IgD-negative memory B cell (primary cell): ENCODE data around the gene XYLT1. TPM values are rescaled to one million over a fixed set of nuclear protein-coding genes. Genes with fewer than 3 reads are reported as not detected.

ENCODE experiments used
- H3K27ac Mint-ChIP-seq, 3 donors: one replicate each; pipeline ENCODE4 v1.8.0; 2020 to 2022; ENCODE audit warnings: mild to moderate bottlenecking in 3 of 3, mixed read lengths in 3 of 3, moderate library complexity in 1 of 3
- H3K27me3 Mint-ChIP-seq: one replicate; pipeline ENCODE4 v1.8.0; 2021; ENCODE audit warnings: mixed read lengths
- H3K36me3 Mint-ChIP-seq: one replicate; pipeline ENCODE4 v1.8.0; 2020; ENCODE audit warnings: mild to moderate bottlenecking, mixed read lengths
- H3K4me1 Mint-ChIP-seq, 3 donors: one replicate each; pipeline ENCODE4 v1.8.0; 2020 to 2022; ENCODE audit warnings: mixed read lengths in 3 of 3, mild to moderate bottlenecking in 1 of 3
- H3K4me3 Mint-ChIP-seq, 4 donors: one replicate each; pipeline ENCODE4 v1.8.0; 2020 to 2022; ENCODE audit warnings: mild to moderate bottlenecking in 4 of 4, mixed read lengths in 4 of 4, moderate library complexity in 3 of 4
- H3K9me3 Mint-ChIP-seq, 3 donors: one replicate each; pipeline ENCODE4 v1.8.0; 2020 to 2021; ENCODE audit warnings: mixed read lengths in 3 of 3, mild to moderate bottlenecking in 1 of 3
- polyA plus RNA-seq: library from polyadenylated mRNA; unstranded; fragments of 300-500 nt; fragmentation: Illumina TruSeq; gene quantifications from one replicate; pipeline ENCODE4 v1.2.3, GENCODE V29; 2021

Gene XYLT1
- polyA plus RNA-seq, 1 donor from 2014 or later, result 0.80 TPM

DNA sequence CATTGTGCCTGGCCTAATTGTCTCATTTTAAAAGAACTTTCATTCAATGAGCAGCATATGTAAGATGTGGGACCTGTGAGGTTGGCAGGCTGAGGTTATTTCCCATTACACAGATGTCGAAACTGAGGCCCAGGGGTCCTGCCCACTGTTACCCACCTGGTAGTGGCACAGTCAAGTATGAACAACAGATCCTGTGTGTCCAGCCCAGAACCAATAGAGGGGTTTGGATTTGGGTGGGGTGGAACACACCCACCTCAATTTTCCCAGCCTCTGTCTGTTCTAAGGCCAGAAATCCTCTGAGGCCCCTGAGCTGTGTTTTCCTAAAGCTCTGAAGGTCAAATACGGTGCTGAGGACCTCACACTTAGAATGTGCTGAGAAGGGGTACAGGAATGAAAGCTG lies 179.5 kb downstream of the XYLT1 start:
- H3K27me3 Mint-ChIP-seq, result no peaks in the 10 kb centered on the region
- H3K4me1 Mint-ChIP-seq, result peaks cover 0 to 6% (median 3%) of the 10 kb centered on the region in 3 donors
- H3K4me3 Mint-ChIP-seq, result no peak overlapping the region
- peaks cover 0 to 2% (median 0%) of the 10 kb centered on the region in 3 donors for H3K9me3 Mint-ChIP-seq
- H3K36me3 Mint-ChIP-seq, result peaks cover 4% of the 10 kb centered on the region
- no peak overlapping the region for H3K27ac Mint-ChIP-seq

DNA sequence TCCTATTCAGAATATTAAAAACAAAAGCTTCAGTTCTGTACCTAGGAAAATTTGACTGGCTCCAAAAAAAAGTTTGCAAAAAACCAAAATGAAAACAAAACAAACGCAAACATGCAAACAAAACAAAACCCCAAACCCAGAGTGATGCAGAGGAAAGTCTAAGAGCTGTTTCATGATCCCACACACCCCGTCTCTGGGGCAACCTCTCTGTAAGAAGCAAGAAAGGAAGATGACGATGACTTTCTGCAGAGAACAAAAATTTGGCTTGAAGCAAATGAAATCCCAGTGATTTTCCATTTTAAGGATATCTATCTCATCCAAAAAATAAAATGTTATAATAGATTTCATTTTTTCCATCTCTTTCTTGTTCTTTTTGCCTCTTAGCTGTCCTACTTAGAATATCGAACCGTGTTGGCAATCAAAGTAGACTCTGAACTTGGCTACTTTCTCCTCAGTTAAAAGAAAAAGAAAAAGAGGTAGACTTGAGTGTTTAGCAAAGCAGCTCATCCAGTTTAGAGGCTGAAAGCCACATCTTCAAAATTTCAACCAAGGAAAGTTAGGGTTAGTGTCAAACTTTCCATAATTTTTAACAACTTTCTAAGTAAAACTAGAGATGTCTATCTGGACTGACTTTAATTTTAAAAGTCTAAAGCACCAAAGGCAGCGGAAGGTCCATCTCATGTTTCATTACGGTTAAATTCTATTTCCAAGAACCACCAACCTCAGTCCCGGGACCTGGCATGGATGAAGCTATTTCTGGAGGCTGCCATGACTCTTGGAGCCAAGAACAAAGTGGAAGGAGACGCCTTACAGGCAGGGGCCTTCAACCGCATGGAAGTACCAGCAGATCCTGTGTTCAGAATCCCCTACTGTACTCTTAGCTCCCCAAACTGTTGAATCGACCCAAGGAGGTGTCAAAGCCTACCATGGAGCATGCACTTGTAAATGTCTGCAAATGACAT lies 180.8 kb downstream of the XYLT1 start:
- Mint-ChIP-seq H3K27me3 (no peaks in the 10 kb centered on the region), H3K4me3 (no peak overlapping the region), H3K9me3 (peaks cover 0 to 2% (median 0%) of the 10 kb centered on the region in 3 donors), H3K4me1 (peaks cover 0 to 8% (median 3%) of the 10 kb centered on the region in 3 donors), H3K27ac (no peak overlapping the region), H3K36me3 (peaks cover 4% of the 10 kb centered on the region)

DNA sequence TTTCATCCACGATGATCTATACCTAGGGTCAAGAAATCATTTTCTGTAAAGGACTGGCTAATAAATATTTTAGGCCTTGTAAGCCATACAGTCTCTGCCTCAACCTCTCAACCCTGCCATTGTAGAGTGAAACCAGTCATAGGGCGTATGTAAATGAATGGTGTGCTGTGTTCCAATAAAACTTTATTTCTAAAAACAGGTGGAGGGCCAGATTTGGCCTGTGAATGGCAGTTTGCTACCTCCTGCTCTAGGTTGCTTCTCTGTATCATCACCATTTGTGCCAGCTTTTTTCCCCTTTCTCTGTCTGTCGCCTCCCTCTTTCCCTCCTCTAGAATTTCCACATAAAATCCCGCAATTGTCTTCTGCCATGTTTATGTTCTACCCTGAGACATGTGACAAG lies 181.7 kb downstream of the XYLT1 start:
- Mint-ChIP-seq H3K4me1 (peaks cover 6 to 10% (median 6%) of the 10 kb centered on the region in 3 donors), H3K27ac (peak overlapping the region in 1 of 3 donors; percentile 28), H3K9me3 (peaks cover 0 to 2% (median 0%) of the 10 kb centered on the region in 3 donors), H3K27me3 (no peaks in the 10 kb centered on the region), H3K4me3 (peak overlapping the region in 1 of 4 donors; percentile 52), H3K36me3 (peaks cover 7% of the 10 kb centered on the region)

DNA sequence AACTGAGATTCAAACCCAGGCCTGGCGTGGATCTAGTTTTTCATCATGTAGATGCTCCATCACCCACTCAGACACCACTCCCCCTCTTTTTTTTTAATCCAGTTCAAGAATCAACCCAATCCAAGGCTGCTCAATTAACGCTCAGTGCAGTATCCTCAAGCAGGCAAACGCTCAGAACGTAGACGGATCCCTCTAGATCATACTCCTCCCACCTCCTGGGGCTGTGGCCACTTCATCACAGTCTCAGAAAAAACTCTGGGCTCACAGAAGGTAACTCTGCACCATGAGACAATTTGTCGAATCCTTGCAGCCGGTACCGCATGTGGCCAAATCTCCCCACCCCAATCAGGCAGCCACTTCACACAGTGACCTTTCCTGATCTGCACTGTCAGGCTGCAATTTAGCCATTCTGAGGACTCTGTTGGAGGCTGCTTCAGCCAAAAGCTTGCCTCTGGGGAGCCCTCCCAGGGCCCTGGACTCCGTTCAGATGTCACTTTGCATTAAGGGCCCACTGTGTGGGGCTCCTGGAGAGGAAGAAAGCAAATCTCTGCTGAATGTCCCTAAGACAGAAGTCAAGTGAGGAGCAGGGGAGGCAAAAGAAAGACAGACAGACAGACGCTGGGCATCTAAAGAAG lies 183.5 kb downstream of the XYLT1 start:
- Mint-ChIP-seq H3K27ac (no peak overlapping the region), H3K4me1 (peaks cover 19 to 24% (median 20%) of the 10 kb centered on the region in 3 donors), H3K4me3 (no peak overlapping the region), H3K27me3 (no peaks in the 10 kb centered on the region), H3K36me3 (peaks cover 6% of the 10 kb centered on the region), H3K9me3 (peaks cover 0 to 2% (median 0%) of the 10 kb centered on the region in 3 donors)

DNA sequence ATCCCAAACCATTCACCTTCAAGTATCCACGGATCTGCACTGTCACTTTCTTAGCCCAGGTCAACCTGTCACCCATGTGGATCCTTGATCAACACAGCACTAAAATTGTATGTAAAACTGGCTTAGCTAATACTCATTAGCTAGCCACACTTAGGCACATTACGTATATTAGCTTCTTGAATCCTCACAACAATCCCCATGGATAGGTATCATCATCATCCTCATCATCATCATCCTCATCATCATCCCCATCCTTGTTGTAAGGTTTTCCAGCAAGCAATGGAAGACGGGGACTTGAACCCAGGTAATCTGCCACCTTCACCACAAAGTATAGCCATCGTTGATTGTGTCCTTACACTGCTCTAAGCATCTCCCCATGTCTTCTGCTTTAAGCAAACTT lies 184.3 kb downstream of the XYLT1 start:
- peaks cover 0 to 2% (median 0%) of the 10 kb centered on the region in 3 donors for H3K9me3 Mint-ChIP-seq
- no peaks in the 10 kb centered on the region for H3K27me3 Mint-ChIP-seq
- H3K4me1 Mint-ChIP-seq, result peaks cover 25 to 28% (median 27%) of the 10 kb centered on the region in 3 donors
- no peak overlapping the region for H3K27ac Mint-ChIP-seq
- no peak overlapping the region for H3K4me3 Mint-ChIP-seq
- peaks cover 5% of the 10 kb centered on the region for H3K36me3 Mint-ChIP-seq

DNA sequence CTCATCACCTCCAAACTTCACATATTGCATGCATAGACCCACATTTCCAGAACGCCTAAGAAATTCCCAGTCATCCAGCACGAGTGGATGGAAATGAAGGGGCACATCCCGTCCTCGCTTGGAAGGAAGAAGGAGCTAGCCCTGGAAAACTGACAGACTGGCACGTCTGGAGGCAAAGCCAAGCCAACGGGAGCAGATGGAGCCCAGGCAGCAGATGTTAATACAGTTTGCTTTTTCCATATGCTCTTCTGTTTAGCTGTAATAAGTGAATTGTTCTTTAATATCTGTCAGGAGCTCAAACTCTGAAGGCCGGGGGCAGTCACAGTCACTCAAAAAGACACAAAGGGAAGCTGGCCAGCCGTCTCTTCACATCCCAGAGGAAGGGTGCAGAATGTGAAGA lies 187.7 kb downstream of the XYLT1 start:
- Mint-ChIP-seq H3K4me3 (peak overlapping the region in 2 of 4 donors; percentile 48 to 86), H3K27ac (no peak overlapping the region), H3K4me1 (peaks cover 37 to 45% (median 42%) of the 10 kb centered on the region in 3 donors), H3K27me3 (peaks cover 2% of the 10 kb centered on the region), H3K9me3 (no peaks in the 10 kb centered on the region), H3K36me3 (peaks cover 3% of the 10 kb centered on the region)

DNA sequence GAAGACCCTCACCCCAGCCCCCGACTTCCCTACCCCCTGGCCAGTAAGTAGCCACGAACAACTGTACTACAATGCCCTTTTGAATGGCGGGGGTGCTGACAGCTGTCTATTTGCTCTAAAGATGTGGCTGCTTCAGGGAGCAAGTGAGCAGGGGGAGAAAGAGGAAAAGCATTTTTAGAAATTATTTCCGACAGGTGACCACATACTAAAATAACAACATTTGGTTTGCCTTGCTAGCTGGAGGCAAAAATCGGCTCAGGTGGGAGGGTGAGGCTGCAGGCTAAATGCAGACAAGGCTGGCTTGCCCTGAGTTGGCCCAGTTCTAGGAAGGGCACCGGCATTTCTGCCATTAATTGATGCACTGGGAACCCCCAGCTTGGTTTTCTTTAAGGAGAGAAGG lies 188.5 kb downstream of the XYLT1 start:
- Mint-ChIP-seq H3K4me1 (peaks cover 41 to 49% (median 45%) of the 10 kb centered on the region in 3 donors), H3K36me3 (peaks cover 3% of the 10 kb centered on the region), H3K4me3 (peak overlapping the region in 2 of 4 donors; percentile 55 to 86), H3K27ac (no peak overlapping the region), H3K27me3 (peaks cover 2% of the 10 kb centered on the region), H3K9me3 (no peaks in the 10 kb centered on the region)

DNA sequence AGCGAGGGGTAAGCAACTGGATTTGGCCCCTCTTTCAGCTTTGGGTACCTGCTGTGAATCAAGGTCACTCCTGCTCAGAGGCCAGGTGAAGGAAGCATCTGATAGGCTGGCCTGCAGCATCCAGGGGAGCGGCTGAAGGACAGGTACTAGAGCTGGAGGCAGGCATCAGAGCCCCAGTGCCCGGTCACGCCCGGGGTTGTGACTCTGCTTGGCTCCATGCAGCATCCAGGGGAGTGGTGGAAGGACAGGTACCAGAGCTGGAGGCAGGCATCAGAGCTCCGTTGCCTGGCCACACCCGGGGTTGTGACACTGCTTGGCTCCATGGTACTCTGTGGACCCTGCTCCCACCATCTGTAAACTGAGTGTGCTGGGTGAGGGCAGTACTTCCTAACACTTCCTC lies 189.7 kb downstream of the XYLT1 start:
- Mint-ChIP-seq H3K9me3 (no peaks in the 10 kb centered on the region), H3K4me1 (peaks cover 41 to 49% (median 42%) of the 10 kb centered on the region in 3 donors), H3K36me3 (peaks cover 3% of the 10 kb centered on the region), H3K27me3 (peaks cover 2% of the 10 kb centered on the region), H3K4me3 (no peak overlapping the region), H3K27ac (no peak overlapping the region)

DNA sequence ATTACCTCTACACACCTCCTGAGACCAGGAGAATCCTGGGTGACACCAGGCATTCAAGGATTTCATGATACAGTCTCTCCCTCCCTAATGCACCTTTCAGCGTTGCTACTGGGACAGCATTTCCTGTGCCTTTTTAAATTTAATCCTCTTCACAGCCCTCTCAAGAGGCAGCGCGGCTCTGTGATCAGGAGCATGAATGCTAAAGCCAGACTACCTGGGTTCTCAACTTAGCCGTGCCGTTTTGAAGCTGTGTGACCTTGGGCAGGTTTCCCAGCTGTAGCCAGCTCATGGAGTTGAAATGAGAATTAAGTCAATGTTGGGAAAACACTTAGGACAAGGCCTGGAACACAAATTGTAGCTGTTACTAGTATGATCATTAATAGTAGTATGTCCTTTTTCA lies 191.8 kb downstream of the XYLT1 start:
- Mint-ChIP-seq H3K27me3 (peaks cover 2% of the 10 kb centered on the region), H3K4me3 (no peak overlapping the region), H3K36me3 (peaks cover 3% of the 10 kb centered on the region), H3K9me3 (no peaks in the 10 kb centered on the region), H3K4me1 (peaks cover 42 to 58% (median 48%) of the 10 kb centered on the region in 3 donors), H3K27ac (peak overlapping the region in 1 of 3 donors; percentile 34)

DNA sequence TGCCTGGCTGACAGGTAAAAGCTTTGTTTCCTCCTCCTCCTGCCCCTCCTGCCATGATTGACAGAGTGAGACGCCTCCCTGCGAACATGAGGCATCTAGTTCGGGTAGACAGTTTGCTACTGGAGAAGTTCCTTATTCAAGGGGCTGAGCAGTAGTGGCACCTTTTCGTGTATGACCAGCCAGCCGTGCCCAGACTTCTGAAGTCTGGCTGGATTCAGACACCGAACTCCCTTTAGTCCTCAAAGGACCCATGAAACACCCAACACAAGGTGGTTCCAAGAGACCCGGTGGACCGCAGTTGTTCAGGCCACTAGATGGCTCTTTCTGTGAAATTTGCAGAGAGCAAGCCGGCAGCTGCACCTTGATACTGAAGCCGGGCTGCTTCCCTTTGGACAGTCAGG lies 192.8 kb downstream of the XYLT1 start:
- Mint-ChIP-seq H3K4me1 (peaks cover 33 to 51% (median 40%) of the 10 kb centered on the region in 3 donors), H3K27me3 (peaks cover 2% of the 10 kb centered on the region), H3K9me3 (no peaks in the 10 kb centered on the region), H3K36me3 (peaks cover 3% of the 10 kb centered on the region), H3K27ac (peak overlapping the region in 1 of 3 donors; percentile 32), H3K4me3 (peak overlapping the region in 2 of 4 donors; percentile 39 to 80)

DNA sequence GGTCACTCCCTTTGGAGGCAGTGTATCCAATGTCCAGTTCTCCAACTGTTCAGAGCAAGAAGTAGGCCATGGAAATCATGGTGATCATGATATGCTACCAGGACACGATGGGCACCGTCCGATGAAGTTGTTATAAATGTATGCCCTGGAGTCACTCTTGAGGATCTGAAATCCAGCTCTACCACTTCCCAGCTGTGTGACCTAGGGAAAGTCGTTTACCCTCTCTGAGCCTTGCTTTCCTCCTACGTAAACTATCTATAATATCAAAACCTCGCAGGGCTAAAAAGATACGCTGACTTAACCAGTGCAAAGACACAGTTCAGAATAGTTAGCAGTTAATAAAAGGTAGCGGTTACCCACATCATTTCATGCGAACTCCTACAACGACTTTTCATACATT lies 194.2 kb downstream of the XYLT1 start:
- Mint-ChIP-seq H3K4me3 (no peak overlapping the region), H3K4me1 (peaks cover 23 to 38% (median 30%) of the 10 kb centered on the region in 3 donors), H3K27ac (no peak overlapping the region), H3K36me3 (peaks cover 5% of the 10 kb centered on the region), H3K27me3 (peaks cover 2% of the 10 kb centered on the region), H3K9me3 (no peaks in the 10 kb centered on the region)

DNA sequence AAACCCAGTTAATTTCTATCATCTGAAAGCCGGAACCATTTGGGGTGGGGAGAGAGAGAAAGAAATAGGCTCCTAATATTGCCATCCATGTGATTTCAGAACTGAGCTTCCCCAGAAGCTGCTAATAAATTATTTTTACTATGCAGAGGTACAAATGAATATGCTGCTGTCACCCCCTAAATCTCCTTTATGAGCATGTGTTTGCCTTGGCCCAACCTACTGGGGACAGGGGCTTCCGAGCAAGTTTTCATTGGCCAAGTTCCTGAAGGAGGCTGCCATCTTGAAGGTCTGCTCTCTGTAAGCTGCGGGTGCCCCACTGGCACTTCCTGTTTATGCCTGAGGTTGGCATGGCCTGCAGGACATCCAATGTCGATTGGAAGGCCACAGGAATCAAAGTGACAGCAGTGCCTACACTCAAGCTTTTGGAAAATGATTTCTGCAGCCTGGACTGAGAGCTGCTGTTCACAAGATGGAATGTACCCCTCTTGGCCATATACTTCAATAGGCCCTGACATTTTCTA lies 194.7 kb downstream of the XYLT1 start:
- Mint-ChIP-seq H3K4me1 (peaks cover 23 to 34% (median 32%) of the 10 kb centered on the region in 3 donors), H3K36me3 (peaks cover 5% of the 10 kb centered on the region), H3K4me3 (no peak overlapping the region), H3K27ac (no peak overlapping the region), H3K27me3 (peaks cover 3% of the 10 kb centered on the region), H3K9me3 (no peaks in the 10 kb centered on the region)

DNA sequence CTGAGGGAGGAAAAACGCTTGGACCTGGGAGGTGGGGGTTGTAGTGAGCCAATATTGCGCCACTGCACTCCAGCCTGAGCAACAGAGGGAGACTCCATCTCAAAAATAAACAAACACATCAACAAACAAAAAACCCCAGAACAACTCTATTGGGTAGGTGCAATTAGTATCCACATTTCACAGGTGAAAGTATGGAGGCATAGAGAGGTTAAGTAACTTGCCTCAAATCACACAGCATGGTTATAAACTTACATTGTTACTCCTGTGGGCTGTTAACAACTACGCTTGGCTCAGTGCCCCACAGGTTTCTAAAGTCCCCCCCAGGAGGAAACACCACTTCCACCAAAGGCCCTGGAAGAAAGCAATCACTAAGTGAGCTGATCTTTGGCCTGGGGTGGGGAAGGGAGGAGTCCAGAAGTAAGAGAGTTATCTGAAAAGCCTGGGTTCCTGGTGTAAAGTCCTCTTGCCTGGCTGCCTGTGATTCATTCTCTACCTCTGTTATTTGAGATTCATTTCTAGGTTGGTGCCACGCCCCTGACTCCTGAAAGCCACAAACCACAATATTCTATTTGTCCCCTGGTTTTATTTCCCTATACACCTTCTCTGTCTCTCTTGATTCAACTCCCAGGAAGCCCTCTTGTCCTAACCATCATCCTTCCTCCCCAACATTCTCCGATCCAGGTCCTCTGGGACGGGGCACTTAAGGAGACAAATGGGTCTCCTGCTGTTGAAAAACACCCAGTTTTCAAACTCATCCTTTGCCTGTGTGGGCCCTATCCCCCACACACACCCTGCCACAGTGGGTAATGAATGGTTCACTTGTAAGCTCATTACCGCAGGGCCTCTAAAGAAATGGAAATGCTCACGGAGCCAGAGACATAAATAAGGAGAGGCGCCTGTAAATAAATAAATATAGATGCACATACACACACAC lies 195.4 kb downstream of the XYLT1 start:
- H3K4me3 Mint-ChIP-seq, result peak overlapping the region in 1 of 4 donors; percentile 64

DNA sequence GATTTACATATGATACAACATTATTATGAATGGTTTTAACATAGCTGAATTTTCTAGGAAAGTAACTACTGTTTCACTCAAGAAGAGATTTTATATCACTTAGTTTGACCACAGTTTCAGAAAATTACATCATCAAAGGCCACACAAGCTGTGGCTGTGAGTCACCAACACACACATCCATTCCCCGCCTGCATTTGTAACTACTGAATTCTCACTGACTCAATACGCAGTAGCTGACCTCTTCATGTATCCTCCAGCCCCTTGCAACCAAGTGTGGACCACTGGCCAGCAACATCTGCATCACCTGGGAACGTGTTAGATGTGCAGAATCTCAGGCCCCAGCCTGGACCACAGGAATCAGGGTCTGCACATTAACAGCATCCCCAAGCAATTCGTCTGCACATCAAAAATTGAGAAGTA lies 197.6 kb downstream of the XYLT1 start:
- Mint-ChIP-seq H3K9me3 (no peaks in the 10 kb centered on the region), H3K4me3 (no peak overlapping the region), H3K27ac (no peak overlapping the region), H3K4me1 (peaks cover 12 to 20% (median 18%) of the 10 kb centered on the region in 3 donors), H3K27me3 (peaks cover 1% of the 10 kb centered on the region), H3K36me3 (peaks cover 5% of the 10 kb centered on the region)

More for the DNA sequence above, 195.4 kb downstream of the XYLT1 start:
- H3K36me3 Mint-ChIP-seq, result peaks cover 5% of the 10 kb centered on the region
- H3K4me1 Mint-ChIP-seq, result peaks cover 23 to 34% (median 29%) of the 10 kb centered on the region in 3 donors
- H3K27ac Mint-ChIP-seq, result peak overlapping the region in 1 of 3 donors; percentile 24
- H3K27me3 Mint-ChIP-seq, result peaks cover 3% of the 10 kb centered on the region
- H3K9me3 Mint-ChIP-seq, result no peaks in the 10 kb centered on the region
